ENCODE results near the gene CDH13.

DNA sequence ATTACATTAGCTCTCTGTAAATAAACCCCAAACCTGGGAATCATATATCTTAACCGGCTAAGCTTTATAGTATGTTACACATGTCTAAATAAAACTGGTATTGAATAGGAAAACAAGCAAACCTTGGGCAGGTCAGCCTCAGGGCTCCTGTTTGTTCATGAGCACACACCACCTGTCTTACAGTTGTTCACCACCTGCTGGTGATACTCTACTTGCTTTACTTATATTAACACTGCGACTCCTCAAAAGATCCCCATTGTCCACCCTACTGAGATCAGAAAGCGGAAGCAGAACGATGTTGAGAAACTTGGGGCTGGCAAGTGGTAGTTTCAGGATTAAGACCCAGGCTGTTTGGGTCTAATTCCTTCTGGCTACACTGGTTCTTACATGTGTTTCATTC, 16.4 kb downstream of the CDH13 start:
- TF ChIP-seq, protein P1, sequence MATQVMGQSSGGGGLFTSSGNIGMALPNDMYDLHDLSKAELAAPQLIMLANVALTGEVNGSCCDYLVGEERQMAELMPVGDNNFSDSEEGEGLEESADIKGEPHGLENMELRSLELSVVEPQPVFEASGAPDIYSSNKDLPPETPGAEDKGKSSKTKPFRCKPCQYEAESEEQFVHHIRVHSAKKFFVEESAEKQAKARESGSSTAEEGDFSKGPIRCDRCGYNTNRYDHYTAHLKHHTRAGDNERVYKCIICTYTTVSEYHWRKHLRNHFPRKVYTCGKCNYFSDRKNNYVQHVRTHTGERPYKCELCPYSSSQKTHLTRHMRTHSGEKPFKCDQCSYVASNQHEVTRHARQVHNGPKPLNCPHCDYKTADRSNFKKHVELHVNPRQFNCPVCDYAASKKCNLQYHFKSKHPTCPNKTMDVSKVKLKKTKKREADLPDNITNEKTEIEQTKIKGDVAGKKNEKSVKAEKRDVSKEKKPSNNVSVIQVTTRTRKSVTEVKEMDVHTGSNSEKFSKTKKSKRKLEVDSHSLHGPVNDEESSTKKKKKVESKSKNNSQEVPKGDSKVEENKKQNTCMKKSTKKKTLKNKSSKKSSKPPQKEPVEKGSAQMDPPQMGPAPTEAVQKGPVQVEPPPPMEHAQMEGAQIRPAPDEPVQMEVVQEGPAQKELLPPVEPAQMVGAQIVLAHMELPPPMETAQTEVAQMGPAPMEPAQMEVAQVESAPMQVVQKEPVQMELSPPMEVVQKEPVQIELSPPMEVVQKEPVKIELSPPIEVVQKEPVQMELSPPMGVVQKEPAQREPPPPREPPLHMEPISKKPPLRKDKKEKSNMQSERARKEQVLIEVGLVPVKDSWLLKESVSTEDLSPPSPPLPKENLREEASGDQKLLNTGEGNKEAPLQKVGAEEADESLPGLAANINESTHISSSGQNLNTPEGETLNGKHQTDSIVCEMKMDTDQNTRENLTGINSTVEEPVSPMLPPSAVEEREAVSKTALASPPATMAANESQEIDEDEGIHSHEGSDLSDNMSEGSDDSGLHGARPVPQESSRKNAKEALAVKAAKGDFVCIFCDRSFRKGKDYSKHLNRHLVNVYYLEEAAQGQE (IDR thresholded peaks at IDR 0.05; ENCODE audit: insufficient read depth in 1 of 2, low read depth in 2 of 2, low read length in 2 of 2) = no peak
- TF ChIP-seq POLR2AphosphoS5 (IDR thresholded peaks at IDR 0.05; ENCODE audit: low read depth, low read length) (no peak), TAF1 (IDR thresholded peaks at IDR 0.05; ENCODE audit: borderline replicate concordance, insufficient read depth, low read length) (no peak), SIN3A (IDR thresholded peaks at IDR 0.05; ENCODE audit: borderline replicate concordance, insufficient read depth, low read length) (no peak)
